CD4-positive, alpha-beta T cell treated with Interferon alpha-2 for 1 hour (primary cell): ENCODE measurements around the gene ACVR1B.
A peak's percentile ranks its signal among the peaks of the same experiment; 100 is the strongest.

Experiments used
- DNase-seq, 2 donors: peaks; one replicate each; pipeline ENCODE4 v3.0.0-alpha.2; 2020 to 2022

ACVR1B gene

DNA sequence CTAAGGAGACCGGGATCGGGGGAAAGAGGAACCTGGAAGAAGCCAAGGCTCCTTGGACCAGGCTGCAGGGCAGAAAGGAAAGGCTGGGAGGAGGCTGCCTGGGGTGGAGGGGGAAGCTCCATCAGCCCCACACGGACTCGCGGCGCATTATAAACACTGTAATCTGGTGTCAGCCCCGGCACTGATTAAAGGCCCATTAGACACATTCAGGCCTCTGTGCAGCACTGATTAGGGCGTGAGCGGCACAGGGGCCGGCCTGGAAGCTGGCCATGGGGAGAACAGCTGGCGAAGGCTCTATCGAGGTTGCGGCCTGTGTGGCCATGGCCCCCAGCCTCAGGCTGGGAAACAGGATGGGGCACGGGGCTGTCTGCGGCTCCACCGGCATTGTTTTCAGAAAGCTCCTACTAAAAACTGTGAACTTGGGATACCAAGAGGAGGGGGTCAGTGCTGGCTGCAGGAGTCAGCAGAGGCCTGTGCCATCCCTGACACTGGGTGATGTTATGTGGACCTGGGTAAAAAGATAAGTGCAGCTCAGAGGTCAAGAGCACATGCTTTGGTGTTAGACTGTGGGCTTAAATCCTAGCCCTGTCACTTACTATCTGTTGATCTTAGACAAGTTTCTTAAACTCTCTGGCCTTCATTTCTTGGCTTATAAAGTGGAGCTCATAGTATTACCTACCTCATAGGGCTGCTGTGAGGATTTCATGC, 33.6 kb upstream of the ACVR1B start:
- DNase-seq, result no peak

DNA sequence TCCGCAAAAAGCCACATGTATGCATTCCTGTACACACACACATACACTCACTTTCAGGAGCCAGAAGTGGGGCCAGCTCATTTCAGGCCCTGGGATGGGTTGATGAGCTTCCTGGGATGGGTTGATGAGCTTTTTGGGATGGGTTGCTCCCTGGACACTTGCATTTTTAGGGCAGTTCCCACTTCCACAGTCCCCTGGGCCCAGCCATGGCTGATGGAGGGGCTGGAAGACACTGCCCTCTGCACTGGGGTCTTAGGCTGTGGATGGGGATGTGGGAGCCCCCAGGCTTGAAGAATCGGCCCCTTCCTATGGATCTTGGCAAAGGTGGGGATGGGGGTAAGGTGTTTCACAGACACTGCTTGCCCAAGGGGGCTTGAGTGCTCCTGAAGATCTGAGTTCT, 31.5 kb upstream of the ACVR1B start:
- DNase-seq, result no peak

- DNase-seq, result no peak
Measured at GRCh38 chr12:51921017-51921725, 30.3 kb upstream of the ACVR1B start.

DNA sequence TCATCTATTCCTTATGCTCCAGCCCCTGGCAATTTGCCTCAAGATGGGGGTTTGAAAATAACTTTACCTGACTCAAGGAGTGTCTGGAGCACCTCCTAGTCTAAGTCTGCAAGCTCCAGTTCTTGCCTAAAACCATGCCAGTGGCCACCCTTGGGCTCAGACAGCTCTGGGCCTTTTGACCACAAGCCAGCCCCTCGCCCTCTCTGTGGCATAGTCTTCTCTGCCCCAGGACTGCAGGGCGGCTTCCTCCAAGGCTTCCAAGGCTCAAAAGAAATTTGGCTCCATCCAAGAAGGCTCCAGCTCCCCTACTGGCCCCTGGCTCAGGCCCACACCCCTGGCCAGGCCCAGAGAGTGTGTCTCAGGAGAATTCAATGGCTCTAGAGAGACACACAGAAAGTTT, 29.4 kb upstream of the ACVR1B start:
- no peak for DNase-seq

DNA sequence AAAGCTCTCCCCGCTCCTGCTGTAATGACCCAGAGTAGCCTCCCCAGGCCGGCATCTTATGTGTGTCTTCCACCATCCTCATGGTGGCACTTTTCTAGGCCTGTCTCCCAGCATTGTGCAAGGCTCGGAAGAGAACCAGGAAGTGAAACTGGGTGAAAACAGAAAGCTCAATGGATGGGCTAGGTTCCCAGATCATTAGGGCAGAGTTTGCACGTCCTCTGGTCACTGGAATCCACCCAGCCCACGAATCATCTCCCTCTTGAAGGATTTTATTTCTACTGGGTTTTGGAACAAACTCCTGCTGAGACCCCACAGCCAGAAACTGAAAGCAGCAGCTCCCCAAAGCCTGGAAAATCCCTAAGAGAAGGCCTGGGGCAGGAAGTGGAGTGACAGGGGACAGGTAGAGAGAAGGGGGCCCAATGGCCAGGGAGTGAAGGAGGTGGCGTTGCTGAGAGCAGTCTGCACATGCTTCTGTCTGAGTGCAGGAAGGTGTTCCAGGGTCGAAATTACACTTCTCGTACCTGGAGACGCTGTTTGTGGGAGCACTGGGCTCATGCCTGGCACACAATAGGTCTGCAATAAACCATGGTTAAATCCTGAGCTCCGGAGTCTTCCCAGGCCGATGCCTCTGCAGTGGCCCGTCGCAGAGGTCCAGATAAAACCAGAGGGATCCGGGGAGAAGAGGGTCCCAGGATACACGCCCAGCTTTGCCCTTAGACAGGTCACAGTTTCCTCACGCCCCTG, 28.6 kb upstream of the ACVR1B start:
- DNase-seq, result peak; percentile 15 to 51

GRCh38 chr12:51923506-51924365, 27.8 kb upstream of the ACVR1B start:
- DNase-seq, result peak; percentile 54 to 72

DNA sequence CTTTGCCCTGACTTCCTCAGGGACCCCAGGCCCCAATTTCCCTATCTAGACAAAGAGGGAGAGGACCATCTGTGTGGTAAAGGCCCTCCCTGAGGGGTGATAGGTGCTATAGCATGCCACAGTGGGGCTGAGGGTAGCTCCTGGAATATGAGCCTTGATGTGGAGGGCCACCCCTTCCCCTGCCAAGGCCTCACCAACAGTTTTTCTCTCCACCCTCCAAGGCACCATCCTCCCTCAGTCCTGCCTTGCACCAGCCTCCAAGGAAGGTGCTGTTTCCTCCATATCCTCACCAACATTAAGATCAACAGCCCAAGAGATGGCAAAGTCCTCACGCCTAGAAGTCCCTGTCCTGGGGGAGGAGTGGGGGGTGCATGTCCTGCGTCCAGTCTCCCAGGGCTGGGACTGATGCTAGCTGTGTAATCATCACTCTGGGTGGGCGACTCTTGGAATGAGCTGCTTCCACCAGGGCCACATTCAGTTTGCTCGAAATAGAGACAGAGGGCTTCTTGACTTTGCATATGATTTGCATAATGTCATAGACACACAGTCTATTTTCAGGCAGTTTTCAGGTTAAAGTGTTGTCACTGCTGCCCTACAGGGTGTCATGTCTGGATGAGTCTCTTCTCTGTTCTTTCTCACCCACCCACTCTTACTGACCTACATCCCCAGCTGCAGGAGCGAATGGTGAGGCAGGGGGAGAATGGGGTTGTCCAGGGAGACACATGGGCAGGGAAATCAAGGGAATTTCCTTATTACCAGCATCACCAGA, 26.8 kb upstream of the ACVR1B start:
- DNase-seq, result no peak

DNA sequence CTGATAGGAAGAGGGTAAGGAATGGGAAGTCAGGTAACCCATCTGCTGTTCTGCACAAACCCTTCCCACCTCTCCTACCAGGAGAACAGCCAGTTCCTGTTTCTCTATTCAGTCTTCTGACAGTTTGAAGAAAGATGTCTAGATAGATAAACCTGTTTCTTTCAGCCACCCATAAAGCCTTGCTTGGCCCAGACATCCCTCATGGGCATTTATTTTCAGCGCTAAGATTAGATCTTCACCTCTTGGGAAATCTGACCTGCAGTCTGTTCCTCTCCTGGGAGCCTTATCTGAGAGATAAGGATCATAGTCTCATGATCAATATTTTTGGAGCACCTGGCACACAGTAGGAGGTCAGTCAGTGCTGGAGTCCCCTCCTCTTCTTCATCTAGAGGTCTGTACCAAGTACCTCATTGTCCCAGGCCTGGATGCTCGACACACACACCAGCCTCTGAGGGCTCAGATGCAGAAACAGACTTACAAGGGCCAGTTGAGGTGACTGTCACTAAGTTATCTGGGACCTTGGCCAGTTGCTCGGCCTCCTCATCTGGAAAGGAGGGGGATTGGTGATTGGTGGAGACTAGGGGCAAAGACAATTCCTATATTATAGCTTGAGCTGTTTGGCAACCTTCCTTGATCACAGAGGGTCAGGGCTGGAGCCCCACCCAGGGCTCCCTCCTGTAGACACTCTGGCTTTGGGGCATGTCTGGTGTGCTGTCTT, 26.0 kb upstream of the ACVR1B start:
- DNase-seq, result no peak

- no peak for DNase-seq
Measured at GRCh38 chr12:51926064-51926632, 25.4 kb upstream of the ACVR1B start.

DNA sequence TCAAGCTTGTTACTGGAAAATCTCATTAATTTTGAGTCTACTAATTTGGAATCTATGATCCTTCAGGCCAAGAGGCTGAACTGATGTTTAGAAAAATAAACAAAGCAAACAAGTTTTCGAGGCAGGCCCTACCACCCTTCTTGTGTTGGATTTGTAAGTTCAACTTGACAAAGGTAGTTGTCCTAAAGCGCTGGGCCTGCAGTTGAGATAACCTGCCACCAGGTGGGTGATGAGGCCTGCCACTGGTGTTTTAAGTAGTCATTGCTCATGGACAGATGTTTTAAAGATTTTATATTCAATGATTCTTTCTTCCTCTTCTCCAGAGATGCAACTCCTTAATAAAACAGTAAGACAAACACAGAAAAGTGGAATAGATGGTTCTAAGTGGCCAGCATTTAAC, 24.8 kb upstream of the ACVR1B start:
- peak; percentile 24 to 54 for DNase-seq

- no peak for DNase-seq
Measured at GRCh38 chr12:51932218-51933076, 19.1 kb upstream of the ACVR1B start.

DNA sequence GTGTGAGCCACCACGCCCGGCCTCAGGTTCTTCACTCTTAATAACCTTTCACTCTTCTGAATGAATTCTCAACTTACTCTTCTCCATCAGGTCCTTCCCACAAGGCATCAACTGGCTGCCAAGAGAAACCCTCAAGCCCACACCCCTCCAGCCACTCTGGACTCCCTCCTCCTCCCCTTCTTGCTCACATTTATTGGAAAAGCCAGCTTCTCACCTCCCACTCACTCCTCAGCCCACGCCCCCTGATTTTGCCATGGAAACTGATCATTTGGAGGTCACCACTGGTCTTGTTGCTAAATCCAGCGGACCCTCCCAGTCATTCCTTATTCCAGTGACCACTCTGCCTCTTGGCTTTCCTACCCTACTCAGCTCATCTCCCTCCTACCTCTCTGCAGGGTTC, 17.4 kb upstream of the ACVR1B start:
- DNase-seq, result no peak

DNA sequence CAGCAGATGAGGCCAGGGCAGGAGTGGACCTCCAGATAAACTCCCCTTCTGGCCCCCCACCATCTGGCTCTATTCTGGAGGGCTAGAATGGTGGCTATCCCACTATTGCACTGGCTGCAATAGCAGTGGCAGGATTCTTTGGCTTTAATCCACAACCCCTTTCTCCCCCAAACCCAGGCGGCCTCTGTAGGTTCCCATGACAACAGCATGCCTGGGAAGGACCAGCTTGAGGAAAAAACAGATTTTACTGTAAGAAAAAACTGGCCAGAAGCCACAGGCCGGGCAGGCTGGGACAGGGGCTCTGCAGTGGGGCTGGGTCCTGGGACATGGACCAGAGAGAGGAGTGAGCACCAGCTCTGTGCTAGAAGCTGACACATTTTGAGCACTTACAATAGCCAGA, 13.6 kb upstream of the ACVR1B start:
- DNase-seq, result no peak

GRCh38 chr12:51938726-51939125, 12.8 kb upstream of the ACVR1B start:
- DNase-seq, result no peak

DNA sequence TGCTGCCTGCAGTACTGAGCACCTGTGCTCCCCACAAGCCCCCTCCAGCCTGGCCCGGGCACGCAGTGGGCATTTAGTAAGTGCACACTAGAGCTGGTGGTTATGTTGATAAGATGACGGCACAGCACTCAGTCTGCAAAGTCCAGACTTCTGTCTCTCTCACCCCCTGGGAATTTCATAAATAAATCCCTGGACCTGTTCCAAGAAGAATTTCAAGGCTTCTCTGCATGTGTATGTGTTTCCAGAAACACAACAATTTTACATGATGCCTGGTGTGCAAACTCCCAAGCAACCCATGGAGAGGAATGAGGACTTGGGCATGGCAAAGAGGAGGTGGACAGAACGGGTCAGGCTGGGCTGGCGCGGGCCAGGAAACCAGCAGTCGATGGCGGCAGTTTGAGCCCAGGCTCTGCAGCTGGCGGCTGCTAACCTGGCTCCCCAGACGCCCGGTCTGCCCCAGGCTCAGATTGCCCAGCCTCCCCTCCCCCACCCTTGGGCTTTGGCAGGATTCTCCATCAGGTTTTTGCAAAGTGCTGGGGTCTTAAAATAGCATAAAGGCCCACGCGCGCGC, 10.4 kb upstream of the ACVR1B start:
- DNase-seq, result no peak

DNA sequence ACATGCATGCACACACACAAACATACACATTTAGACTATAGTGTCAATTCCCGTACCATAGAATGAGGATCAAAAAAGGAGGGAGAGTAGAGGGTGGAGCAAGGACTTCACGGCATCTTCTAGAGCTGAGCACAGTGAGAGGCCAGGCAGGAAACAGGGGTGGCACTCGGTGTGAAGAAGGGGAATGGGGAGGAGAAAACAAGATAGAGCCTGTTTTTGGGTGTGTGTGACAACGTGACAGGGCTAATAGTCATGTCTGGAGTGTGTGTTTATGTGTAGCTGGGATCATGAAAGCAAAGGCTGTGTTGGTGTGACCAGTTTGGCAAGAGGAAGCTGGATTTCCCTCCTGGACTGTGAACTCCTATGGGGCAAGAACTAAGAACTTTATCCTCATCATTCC, 9.9 kb upstream of the ACVR1B start:
- DNase-seq, result no peak

DNA sequence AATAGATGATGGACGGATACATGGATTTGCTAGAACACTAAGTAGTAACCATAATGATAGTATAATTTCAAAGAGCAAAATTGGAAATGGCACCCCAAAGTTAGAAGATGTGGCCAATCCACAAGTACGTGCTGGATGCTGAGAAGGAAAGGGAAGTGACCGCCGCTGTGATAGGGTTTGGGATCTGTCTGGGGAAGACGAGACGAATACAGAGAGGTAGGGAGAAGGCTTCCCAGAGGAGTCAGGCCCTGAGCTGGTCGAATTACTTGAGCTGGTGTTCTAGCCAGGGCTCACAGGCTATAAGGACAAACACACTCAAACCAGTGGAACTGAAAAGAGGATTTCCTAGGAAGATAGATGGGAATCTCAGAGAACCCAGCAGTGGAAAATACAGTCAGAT, 9.4 kb upstream of the ACVR1B start:
- DNase-seq, result no peak

GRCh38 chr12:51942501-51943000, 8.9 kb upstream of the ACVR1B start:
- no peak for DNase-seq

DNA sequence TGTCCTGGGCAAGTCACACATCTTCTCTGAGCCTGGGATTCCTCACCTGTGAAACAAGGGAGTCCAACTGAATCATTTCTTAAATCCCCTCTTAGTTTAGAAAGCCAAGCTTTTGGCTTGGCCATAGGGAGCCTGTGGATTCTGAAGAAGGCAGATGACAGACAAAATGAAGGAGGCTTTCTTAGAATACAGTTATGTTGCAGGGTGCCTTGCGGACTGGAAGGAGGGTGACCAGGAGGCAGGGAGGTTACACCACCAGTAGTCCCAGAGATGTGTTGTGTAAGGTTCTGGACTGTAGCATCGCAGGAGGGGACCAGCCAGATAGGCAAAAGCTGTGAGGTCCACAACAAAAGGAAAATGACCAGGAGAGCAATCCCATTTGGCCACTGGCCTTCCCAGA, 8.2 kb upstream of the ACVR1B start:
- DNase-seq, result no peak
